GM19397 (cell line): Measurements from ENCODE around the gene TRAF5.
A peak's percentile ranks its signal among the peaks of the same experiment; 100 is the strongest.
"Not testable (repeated sequence)": the region's sequence is repeated elsewhere in the genome, so short reads cannot be mapped to it uniquely, and the experiment has no call there.

Experiments used
- ATAC-seq: cut with Tn5 transposase; IDR thresholded peaks from one replicate; pipeline ENCODE4 v1.9.1; 2021; ENCODE audit warnings: mild to moderate bottlenecking, moderate library complexity; ENCODE audit not compliant: unreplicated experiment

The TRAF5 gene

DNA sequence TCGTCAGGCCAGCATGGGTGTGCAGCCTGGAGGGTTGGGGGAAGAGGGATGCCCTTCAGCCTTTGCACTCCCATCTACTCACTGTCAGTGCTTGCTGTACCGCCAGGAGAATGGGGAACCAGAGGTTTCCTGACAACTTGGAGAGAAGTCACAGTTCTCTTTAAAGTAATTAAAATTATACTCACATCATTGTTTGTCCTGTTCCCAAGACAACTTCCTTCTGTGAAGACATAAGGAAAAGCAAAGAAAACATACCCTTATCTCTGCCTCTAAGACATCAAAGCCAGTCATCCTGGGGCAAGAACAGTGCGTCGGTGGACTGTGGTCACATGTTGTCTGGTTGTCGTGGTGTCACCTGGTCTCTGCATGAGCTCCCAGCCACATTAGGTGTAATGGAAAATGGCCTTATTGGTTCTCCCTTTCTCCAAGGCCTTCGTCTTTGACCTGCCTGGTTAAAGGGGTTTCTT lies 17.6 kb downstream of the TRAF5 start:
- ATAC-seq, result no peak

DNA sequence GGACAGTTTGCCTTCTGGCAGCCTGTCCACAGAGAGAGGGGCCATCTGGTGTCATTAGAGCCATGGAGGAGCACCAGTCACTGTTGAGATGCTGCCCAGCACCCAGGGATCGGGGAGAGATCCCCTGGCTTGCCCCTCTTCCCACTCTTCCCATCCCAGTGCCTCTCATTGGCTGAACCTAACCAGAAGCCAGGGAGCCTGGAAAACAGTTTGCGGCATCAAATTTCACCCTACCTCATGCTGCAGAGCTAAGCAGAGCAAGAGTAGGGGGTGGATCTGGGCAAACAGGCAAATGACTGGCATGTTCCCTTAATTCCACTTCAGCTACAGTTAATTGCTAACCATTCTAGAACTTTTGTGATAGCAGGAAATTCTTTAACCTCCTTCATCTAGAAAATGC lies 19.1 kb downstream of the TRAF5 start:
- no peak for ATAC-seq

DNA sequence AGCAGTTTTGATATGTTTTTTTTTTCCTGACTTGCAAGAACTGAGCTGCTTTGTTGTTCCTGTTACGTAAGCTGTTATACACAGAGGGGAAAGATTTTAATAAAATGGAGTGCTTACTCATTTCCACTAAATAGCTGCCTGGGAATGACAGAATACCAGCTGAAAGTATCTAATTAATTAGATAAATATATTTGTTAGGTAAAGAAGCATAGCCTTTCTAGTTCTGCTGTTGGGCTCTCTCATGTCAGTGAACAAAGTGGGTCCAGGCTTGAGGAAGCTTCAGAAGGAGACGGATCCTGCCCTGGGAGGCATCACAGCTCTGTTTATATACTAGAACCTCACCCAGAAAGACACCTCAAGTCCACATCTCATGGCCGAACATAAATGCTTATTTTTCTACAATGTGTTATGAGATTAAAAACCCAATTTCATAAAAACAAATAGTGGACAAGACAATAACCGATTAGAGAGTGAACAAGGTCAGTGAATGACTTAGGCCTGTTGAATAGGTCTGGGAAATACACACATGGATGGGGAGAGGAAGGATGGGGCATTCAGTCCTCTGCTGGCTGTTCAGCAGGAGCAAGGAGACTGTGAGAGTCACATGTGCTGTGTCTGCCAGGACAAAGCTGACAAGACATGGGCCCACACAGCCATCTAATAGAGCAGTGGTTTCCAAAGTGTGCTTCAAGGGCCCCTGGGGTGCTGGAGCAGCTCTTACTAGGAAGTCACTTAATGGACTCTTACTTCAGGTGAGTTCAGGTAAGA lies 20.6 kb downstream of the TRAF5 start:
- ATAC-seq, result no peak

DNA sequence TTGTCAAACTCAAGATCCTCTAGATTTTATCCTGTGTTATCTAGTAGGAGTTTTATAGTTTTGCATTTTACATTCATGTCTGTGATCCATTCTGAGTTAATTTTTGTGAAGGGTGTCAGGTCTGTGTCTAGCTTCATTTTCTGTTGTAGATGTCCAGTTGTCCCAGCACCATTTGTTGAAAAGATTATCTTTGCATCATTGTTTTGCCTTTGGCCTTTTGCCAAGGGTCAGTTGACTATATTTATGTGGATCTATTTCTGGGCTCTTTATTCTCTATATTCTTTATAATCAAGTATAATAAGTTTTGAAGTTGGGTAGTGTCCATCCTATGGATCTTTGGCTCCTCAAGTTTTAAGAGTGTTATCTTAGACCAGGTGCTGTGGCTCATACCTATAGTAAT lies 21.9 kb downstream of the TRAF5 start:
- ATAC-seq, result no peak

DNA sequence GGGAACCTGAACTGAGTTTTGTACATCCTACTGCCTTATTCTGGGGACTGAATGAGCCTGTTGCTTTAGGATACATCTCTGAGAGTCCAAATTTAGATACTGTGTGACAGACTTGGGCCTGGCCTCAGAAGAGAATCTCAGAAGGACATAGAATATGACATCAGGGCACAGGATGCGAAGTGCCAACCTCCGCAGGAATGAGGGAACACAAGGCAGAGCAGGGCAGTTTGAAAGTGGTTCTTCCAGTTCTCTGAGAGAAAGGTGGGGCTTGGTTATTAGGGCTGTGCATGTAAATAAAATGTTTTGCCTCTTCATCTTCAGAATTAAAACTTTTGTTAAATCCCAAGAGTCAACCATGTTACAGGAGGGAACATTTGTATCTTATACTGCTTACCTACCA lies 23.1 kb downstream of the TRAF5 start:
- ATAC-seq, result no peak

DNA sequence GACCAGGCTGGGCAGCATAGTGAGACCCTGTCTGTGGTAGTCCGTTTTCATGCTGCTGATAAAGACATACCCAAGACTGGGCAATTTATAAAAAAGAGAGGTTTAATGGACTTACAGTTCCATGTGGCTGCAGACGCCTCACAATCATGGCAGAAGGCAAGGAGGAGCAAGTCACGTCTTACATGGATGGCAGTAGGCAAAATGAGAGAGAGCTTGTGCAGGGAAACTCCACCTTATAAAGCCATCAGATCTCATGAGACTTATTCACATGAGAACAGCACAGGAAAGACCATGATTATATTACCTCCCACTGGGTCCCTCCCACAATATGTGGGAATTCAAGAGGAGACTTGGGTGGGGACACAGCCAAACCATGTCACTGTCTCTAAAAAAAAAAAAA lies 25.4 kb downstream of the TRAF5 start:
- ATAC-seq, result not testable (repeated sequence)

DNA sequence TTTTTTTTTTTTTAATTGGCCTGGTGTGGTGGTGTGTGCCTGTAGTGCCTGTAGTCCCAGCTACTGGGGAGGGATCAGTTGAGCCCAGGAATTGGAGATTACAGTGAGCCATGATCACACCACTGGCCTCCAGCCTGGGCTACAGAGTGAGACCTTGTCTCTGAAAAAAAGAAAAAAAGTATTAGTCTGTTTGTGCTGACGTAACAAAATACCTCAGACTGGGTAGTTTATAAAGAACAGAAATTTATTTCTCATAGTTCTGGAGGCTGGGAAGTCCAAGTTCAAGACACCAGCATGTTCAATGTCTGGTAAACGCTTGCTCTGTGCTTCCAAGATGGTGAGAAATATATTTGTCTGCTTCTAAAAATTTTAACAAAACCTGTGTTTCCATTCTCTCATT lies 25.8 kb downstream of the TRAF5 start:
- ATAC-seq, result no peak

DNA sequence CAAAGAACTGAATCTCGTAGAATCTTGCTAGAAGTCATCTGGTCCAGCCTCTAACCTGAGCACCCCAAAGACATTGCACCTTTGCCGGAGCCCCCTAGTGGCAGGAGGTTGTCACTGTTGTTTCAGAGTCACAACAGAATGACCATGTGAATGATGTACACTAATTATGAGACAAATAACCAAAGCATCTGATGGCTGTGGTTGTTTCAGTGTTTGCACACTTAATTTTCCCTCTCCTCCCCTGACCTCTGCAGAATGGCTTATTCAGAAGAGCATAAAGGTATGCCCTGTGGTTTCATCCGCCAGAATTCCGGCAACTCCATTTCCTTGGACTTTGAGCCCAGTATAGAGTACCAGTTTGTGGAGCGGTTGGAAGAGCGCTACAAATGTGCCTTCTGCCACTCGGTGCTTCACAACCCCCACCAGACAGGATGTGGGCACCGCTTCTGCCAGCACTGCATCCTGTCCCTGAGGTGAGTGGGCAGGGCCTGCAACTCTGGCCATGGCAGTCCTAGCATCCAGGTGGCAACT lies 26.4 kb downstream of the TRAF5 start:
- ATAC-seq, result peak; percentile 79

DNA sequence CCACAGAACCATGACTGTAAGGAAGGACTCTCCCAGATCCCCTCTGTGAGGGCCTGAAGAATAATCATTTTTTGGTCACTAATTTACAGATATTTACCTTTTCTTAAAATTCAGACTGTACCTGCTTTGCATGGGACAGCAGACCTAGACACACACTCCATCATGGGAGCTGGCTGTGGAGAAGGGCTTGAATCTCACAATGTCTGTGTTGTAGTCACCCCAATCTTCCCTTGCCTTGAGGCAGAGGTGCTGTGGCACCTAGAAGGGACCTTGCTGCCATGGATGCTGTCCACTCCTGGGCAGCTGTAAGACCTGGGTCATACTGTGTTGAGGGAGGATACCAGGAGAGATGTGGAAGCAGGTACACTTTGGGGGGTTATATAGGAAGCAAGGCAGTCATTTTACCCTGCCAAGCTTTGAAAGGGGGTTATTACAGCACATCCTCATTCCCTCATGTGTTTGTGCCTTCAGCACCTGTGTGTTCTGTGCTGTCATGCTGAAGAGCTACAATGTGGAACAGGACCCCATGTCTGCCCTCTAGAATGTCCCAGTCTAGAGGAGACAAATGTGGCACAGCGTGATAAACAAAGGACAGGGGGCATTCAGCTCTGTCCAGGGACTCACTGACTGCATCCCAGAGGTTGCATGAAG lies 27.1 kb downstream of the TRAF5 start:
- ATAC-seq, result no peak

DNA sequence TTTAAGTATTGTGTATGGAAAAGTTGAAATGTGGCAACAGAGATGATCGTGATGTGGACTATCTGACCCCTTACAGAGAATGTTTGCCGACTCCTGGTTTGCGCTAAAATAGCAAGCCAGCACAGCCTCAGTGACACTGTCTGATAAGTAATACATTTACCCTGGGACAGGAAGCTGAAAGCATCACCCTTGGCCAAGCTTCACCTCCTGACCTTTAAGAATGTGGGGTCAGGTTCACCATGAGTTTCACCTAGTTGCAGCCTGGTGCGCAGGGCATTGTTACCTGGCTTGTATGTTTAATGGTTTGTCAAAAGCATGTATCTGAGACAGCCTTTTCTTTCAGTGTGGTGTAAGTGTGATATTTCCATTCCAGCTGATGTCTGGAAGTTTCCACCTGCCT lies 29.2 kb downstream of the TRAF5 start:
- no peak for ATAC-seq

DNA sequence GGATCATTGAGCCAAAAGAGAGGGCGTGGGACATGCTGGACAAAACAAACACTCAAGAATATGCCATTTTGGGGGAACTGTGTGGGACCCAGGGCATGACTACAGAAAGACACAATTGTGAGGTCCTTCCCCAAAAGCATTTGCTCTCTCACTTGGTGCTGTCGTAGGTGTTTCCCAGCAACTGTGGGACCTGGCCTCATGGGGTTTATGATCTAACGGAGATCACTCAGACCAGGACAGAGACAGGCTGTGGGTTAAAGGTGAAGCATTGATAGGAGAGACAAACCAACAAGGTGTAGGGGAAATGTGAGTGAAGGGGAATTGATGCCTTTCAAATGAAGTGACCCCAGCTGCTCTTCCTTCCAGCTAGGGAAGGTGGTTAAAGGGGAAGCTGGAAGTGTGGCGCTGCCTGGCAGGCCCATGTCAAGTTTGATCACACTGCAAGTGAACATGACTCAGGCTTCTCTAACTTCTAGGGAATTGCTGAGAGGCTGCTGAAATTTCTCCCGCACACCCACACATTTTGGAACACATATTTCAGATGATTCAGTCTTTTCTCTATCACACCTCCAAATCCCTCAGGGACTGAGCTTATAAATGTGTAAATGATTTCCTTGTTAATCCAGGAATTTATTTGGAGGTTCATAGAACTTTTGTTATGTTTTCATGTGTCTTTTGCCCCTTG lies 30.2 kb downstream of the TRAF5 start:
- ATAC-seq, result no peak

DNA sequence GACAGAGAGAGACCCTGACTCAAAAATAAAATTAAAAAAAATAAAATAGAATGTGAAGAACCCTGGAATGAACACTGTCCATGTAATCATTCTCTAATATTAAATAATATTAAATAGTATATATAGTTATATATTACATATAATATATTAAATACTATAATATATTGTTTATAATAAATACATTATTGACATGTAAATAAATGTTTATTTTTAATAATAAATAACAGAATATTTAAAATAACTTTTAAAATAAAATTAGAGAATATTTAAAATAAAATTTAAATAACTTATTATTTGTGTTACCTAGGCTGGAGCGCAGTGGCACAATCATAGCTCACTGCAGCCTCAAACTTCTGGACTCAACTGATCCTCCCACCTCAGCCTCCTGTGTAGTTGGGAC lies 32.1 kb downstream of the TRAF5 start:
- ATAC-seq, result no peak

DNA sequence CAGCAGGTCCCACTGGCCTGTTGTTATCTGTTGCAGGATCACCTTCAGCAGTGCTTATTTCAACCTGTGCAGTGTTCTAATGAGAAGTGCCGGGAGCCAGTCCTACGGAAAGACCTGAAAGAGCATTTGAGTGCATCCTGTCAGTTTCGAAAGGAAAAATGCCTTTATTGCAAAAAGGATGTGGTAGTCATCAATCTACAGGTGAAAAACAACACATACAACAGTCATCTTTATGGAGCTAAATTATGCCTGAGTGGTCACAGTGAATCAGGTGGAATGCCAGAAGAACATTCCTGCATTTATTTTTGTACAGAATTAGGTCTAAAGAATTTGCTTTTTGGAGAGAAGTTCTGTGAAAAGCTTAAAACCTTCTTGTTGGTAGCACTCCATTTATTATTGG lies 33.2 kb downstream of the TRAF5 start:
- ATAC-seq, result no peak

DNA sequence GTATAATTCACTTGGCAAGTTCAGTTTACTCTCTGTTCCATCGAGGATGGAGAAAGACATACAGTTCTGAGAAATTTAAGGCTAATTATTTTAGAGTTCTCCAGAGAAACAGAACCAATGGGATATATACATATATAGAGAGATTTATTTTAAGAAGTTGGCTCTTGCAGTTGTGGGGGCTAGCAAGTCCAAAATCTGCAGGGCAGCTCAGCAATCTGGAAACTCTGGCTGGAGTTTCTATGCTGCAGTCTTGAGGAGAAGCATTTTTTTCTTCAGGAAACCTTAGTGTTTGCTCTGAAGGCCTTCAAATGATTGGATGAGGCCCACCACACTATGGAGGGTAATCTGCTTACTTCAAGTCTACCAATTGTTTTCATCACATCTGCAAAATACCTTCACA lies 34.6 kb downstream of the TRAF5 start:
- no peak for ATAC-seq

DNA sequence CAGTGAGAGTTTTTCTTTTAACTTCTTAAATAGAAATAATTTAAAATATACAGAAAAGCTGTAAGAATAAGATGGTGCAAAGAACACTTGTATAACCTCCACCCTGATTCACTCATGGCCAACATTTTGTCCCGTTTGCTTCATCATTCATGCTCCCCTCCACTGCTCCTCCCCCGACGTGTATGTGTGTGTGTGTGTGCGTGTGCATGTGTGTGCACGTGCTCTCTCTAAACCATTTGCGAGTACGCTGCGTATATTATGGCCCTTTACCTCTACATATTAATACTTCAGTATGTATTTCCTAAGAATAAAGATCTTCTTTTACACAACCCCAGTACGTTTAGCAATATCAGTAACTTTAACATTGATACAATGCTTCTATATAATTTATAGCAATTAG lies 43.0 kb downstream of the TRAF5 start:
- ATAC-seq, result no peak

DNA sequence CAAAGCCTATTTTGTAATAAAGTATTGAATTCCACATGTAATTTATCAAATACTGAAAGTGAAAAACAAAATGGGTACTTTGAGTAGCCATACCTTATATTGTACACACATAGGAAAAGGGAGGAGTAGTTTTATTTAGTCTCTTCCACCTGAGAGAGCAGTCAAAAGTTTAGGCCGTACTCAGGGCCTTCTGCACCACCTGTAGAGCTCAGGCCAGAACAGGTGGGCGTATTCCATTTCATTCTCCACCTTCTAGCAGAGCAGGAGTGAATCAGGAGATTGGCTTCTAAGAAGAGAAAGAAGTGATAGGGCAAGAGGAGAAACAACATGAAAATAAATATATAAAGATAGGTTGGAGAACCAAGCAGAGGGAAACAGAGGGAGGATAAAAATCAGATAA lies 44.0 kb downstream of the TRAF5 start:
- ATAC-seq, result no peak

DNA sequence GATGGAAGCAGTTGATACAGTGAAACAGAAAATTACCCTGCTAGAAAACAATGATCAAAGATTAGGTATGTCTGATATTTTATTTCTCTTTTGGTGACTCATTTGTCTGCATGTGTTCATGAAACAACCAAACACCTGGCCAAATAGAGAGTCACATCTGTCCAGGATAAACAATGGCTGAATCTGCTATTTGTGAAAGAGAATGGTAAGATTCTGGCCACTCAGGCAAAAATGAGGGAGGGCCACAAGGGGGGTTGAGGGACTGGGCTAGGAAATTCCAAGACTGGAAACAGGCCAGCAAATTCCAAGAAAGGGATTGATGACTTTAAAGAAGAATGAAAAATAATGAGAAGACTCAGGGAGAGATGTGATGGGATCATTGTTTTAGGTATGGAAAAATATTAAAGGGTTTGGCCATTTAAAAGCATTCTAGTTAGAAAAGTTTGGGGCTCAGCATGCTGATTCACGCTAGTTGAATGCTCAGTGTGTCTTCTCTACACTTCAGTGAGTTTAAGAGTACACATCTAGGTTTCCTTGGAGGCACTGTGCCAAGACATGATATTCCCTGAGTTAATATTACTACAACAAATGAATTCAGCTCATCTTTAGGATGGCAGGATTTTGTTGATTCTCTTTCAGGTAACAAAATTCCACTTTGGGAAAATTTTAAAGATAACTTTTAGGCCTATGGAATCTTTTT lies 44.9 kb downstream of the TRAF5 start:
- no peak for ATAC-seq

DNA sequence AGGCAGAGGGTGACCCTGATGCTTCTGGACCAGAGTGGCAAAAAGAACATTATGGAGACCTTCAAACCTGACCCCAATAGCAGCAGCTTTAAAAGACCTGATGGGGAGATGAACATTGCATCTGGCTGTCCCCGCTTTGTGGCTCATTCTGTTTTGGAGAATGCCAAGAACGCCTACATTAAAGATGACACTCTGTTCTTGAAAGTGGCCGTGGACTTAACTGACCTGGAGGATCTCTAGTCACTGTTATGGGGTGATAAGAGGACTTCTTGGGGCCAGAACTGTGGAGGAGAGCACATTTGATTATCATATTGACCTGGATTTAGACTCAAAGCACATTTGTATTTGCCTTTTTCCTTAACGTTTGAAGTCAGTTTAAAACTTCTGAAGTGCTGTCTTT lies 45.8 kb downstream of the TRAF5 start:
- ATAC-seq, result no peak

DNA sequence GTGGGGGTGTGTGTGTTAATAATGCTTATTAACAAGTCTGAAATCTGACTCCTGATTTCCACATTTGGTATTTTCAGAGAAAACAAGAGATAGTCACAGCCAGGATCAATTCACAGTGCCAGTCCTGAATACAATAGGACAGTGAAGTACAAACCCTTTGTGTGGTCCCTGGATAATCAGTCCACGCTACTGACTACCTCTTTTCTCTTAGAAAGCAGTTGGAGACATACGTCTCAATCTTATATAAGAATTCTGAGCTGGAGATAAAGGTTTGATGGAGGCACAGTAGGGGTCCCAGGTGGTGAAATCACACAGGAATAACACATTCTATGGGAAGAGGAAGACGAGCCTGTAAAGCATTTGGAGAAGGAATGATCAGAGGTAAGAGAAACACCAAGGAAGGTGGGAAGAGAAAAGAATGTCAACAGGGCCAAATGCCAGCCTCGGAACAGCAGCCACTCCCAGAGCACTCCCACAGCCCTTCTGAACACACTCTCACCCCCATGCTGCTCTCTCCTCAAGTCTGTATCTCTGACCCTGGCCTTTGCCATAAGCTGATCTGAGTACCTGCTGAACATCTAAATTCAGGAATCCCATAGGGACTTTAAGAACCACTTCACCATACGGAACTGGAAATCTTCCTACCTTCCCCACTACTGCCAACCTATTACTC lies 48.6 kb downstream of the TRAF5 start:
- no peak for ATAC-seq

DNA sequence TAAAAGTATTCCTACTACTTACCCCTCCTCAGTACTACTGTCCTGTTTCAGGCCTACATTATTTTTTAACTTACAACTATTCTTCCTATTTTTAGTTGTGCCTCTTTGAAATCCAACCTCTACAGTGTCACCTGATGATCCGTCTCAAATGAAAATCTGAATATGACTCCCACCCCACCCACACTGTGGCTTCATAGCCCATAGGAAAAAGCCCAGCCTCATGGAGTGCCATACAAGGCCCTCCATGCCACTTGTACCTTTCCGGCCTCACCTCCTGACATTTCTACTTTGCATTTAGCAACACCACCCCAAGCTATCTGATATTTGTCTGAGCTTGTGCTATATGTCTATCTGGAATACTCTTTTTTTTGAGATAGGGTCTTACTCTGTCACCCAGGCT lies 49.3 kb downstream of the TRAF5 start:
- ATAC-seq, result no peak
